ENCODE results near the gene HNRNPF. TPM values are rescaled to one million over a fixed set of nuclear protein-coding genes. Genes with fewer than 3 reads are reported as not detected.
A peak's percentile ranks its signal among the peaks of the same experiment; 100 is the strongest.

Gene HNRNPF
- total RNA-seq, 2 experiments from 2014 or later = 442 to 445 TPM

DNA sequence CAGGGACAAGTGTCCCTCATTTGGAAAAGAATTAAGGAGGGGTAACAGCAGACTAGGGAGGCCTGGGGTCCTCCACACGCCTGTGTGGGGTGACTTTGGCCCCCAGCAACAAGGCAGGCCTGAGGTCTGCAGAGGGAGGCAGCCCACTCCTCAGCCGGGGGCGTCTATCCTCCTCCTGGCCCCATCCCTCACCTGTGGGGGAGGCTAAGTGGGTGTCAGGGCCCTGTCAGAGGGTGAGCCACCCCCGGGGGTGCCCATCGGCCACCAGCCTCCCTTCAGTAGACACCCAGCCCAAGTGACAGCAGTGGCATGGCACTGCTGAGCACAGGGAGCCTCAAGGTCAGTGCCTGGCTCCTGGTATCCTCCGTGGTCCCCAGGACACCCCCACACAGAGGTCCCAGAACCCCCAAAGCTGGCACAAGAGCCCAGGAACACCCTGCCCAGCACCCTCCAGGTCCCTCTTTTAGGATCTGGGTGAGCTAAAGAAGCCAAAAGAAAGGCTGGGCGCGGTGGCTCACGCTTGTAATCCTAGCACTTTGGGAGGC is 38.2 kb downstream of the HNRNPF start:
- DNase-seq (no peak), ATAC-seq (no peak)
- Mint-ChIP-seq H3K27me3 (no peaks in the 10 kb centered on the region), H3K4me1 (ENCODE audit: low read depth) (peaks cover 13% of the 10 kb centered on the region), H3K27ac (no peak overlapping the region), H3K4me3 (no peak overlapping the region), H3K9me3 (no peaks in the 10 kb centered on the region), H3K36me3 (ENCODE audit: low read depth) (no peaks in the 10 kb centered on the region)
- ChIA-PET POLR2A (no interaction called here), CTCF (interaction anchor here (0.8 to 1.1 kb wide), 2 partner anchors 19 to 79 kb away, joined by 3 read pairs; no protein-coding TSS in a partner anchor)
- TF ChIP-seq, protein P1, sequence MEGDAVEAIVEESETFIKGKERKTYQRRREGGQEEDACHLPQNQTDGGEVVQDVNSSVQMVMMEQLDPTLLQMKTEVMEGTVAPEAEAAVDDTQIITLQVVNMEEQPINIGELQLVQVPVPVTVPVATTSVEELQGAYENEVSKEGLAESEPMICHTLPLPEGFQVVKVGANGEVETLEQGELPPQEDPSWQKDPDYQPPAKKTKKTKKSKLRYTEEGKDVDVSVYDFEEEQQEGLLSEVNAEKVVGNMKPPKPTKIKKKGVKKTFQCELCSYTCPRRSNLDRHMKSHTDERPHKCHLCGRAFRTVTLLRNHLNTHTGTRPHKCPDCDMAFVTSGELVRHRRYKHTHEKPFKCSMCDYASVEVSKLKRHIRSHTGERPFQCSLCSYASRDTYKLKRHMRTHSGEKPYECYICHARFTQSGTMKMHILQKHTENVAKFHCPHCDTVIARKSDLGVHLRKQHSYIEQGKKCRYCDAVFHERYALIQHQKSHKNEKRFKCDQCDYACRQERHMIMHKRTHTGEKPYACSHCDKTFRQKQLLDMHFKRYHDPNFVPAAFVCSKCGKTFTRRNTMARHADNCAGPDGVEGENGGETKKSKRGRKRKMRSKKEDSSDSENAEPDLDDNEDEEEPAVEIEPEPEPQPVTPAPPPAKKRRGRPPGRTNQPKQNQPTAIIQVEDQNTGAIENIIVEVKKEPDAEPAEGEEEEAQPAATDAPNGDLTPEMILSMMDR (IDR thresholded peaks at IDR 0.05) = no peak
- intact Hi-C loops (cut with micrococcal nuclease) = no loop called here

DNA sequence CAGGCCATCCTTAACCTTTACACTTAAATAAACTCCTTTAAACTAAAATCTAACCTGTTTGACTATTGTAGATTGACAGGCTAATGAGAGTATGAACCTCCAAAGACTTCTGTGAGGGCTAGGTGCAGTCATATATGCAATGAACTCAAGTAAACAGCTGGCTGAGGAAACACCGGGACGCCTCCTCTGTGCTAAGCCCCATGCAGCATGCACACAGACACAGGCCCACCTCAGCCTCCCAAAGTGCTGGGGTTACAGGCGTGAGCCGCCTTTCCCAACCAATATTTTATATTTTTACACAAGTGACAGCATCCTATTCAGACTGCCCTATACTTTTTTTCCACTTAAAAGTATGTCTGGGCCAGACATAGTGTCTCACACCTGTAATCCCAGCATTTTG is 39.1 kb downstream of the HNRNPF start:
- ATAC-seq = no peak
- DNase-seq = no peak
- ChIA-PET CTCF (interaction anchor here (0.8 to 1.1 kb wide), 2 partner anchors 20 to 78 kb away, joined by 3 read pairs; no protein-coding TSS in a partner anchor), POLR2A (no interaction called here)
- Mint-ChIP-seq H3K4me3 (no peak overlapping the region), H3K9me3 (no peaks in the 10 kb centered on the region), H3K4me1 (ENCODE audit: low read depth) (peaks cover 13% of the 10 kb centered on the region), H3K36me3 (ENCODE audit: low read depth) (no peaks in the 10 kb centered on the region), H3K27me3 (no peaks in the 10 kb centered on the region), H3K27ac (no peak overlapping the region)
- intact Hi-C loops (cut with micrococcal nuclease) = no loop called here
- TF ChIP-seq, protein P1 (IDR thresholded peaks at IDR 0.05) = no peak

DNA sequence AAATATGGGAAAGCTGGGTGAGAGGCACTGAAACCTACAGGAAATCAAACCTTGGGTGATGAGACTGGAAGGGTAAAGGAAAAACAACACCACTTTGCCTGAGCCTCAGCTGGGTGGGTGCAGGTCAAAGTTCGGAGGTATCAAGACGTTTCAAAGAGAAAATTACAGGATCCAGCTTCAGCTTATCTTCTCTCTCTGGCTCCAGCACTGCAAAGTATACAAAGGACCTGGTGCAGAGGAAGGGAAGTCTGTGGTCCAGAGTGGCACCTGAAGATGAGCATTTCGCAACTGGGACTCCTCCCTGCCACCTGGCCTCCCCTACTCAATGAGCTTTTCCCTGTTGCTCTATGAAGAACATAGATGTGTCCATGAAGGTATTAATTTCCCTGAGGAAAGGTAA is 44.0 kb downstream of the HNRNPF start:
- intact Hi-C loops (cut with micrococcal nuclease) = no loop called here
- H3K9me3 Mint-ChIP-seq = no peaks in the 10 kb centered on the region
- TF ChIP-seq, protein P1 (IDR thresholded peaks at IDR 0.05) = no peak
- no peak for ATAC-seq
- H3K36me3 Mint-ChIP-seq (ENCODE audit: low read depth) = peaks cover 12% of the 10 kb centered on the region
- POLR2A ChIA-PET = no interaction called here
- H3K4me1 Mint-ChIP-seq (ENCODE audit: low read depth) = peaks cover 20% of the 10 kb centered on the region
- H3K27ac Mint-ChIP-seq = no peak overlapping the region
- no peaks in the 10 kb centered on the region for H3K27me3 Mint-ChIP-seq
- no peak for DNase-seq
- CTCF ChIA-PET = interaction anchor here (1.4 kb wide), 1 partner anchor 15 kb away, joined by 6 read pairs; no protein-coding TSS in a partner anchor
- no peak overlapping the region for H3K4me3 Mint-ChIP-seq

DNA sequence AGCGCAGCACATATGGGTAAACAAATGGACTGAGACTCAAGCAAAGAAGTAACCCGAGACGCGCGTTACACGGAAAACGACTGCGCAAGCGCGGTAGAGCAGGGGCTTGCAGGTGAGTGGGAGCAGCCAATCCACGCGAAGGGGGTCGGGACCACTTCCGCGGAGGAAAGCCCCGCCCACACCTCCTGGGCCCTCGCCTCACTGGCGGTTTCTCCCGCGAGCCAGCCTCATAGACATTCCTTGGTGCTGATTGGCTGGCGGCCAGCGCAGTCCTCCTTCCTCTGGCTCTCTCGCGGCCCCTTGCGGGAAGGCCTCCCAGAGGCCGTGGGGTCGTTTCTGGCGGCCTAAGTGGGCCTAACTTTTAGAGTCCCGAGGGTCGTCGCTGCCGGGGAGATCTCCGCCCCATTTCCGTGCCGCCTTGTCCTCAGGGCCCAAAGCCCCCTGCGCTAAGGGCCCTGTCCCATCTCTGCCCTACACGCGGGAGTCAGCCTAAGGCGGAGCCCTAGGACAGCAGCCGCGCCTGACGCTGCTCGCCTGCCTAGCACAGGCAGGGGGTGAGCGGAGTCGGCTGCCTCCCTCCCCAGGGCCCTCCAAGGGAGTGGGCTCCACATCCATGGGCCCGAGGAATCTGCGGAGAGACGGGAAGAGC is 46.7 kb downstream of the HNRNPF start:
- no peaks in the 10 kb centered on the region for H3K9me3 Mint-ChIP-seq
- ChIA-PET POLR2A (interaction anchor here (0.9 to 1.9 kb wide), 10 partner anchors 12 to 223 kb away, joined by 3 to 6 read pairs (median 3); no protein-coding TSS in a partner anchor), CTCF (interaction anchor here (1.0 to 1.6 kb wide), 2 partner anchors 12 to 80 kb away, joined by 3 read pairs; no protein-coding TSS in a partner anchor)
- DNase-seq (peak; percentile 99), ATAC-seq (peak; percentile 95)
- peaks cover 22% of the 10 kb centered on the region for H3K4me1 Mint-ChIP-seq (ENCODE audit: low read depth)
- intact Hi-C loops (cut with micrococcal nuclease) = loop anchor here (5.0 kb wide), 1 partner anchor 35 kb away; no protein-coding TSS in a partner anchor
- H3K36me3 Mint-ChIP-seq (ENCODE audit: low read depth) = peaks cover 12% of the 10 kb centered on the region
- H3K27me3 Mint-ChIP-seq = no peaks in the 10 kb centered on the region
- TF ChIP-seq, protein P1 (IDR thresholded peaks at IDR 0.05) = peak; percentile 43
- H3K27ac Mint-ChIP-seq = peak overlapping the region; percentile 98
- peak overlapping the region; percentile 90 for H3K4me3 Mint-ChIP-seq
